Breast epithelium (tissue), 4 donors: Measurements from ENCODE around the gene STEAP2. TPM values are rescaled to one million over a fixed set of nuclear protein-coding genes. Genes with fewer than 3 reads are reported as not detected.

Experiments used
- DNase-seq, 2 donors: peaks; one replicate each; pipeline ENCODE4 v3.0.0-alpha.2; 2019; ENCODE audit warnings: low spot score in 2 of 2
- H3K27ac ChIP-seq, 2 donors: fragments of 200-600 bp; sonication (generic) in 1 of 2; one replicate each; pipeline ENCODE4 v1.5.1; 2016 to 2019; ENCODE audit warnings: mild to moderate bottlenecking in 1 of 2
- H3K27me3 ChIP-seq, 2 donors: fragments of 200-600 bp; sonication (generic) in 1 of 2; one replicate each; pipeline versions ENCODE4 v1.5.1 to v1.6.0; 2017 to 2019; ENCODE audit warnings: control low read depth in 1 of 2, mild to moderate bottlenecking in 1 of 2
- H3K36me3 ChIP-seq: fragments of 200-600 bp; one replicate; pipeline ENCODE4 v1.5.1; 2019
- H3K4me1 ChIP-seq, 2 donors: fragments of 200-600 bp; sonication (generic); one replicate each; pipeline ENCODE4 v1.5.1; 2016 to 2019; ENCODE audit warnings: control low read depth in 1 of 2
- H3K4me3 ChIP-seq, 3 donors: fragments of 200-600 bp; sonication (generic); 1 replicate in 2 of 3; 2 replicates in 1 of 3; pipeline ENCODE4 v1.5.1; 2016 to 2019; ENCODE audit warnings: mild to moderate bottlenecking in 3 of 3, moderate library complexity in 2 of 3
- H3K9me3 ChIP-seq, 2 donors: fragments of 200-600 bp; sonication (generic) in 1 of 2; one replicate each; pipeline ENCODE4 v1.5.1; 2016 to 2019; ENCODE audit warnings: control low read depth in 1 of 2
- CTCF ChIP-seq, 3 donors: fragments of 450-650 bp; IDR thresholded peaks; one replicate each; pipeline ENCODE4 v1.5.1; 2016 to 2017; ENCODE audit warnings: antibody characterized with exemption in 3 of 3, mild to moderate bottlenecking in 3 of 3, moderate library complexity in 3 of 3
- POLR2A ChIP-seq: fragments of 450-650 bp; IDR thresholded peaks from one replicate; pipeline ENCODE4 v1.6.1; 2016; ENCODE audit warnings: antibody characterized with exemption, mild to moderate bottlenecking, moderate library complexity
- POLR2AphosphoS5 ChIP-seq, 3 donors: sonication (generic); formaldehyde crosslinking; IDR thresholded peaks; one replicate each; pipeline ENCODE4 v1.6.1; 2017; ENCODE audit warnings: antibody characterized with exemption in 3 of 3
- intact Hi-C: fragments of 100-400 bp; cut with DNase I; formaldehyde crosslinking; loops from one replicate; pipeline ENCODE4 v1.15.1; 2023; ENCODE audit warnings: low total_unique reads
- total RNA-seq, 3 donors: library from RNA; depleted of rRNA; stranded (reverse); fragments of >200 nt; gene quantifications; one replicate each; pipeline ENCODE4 v1.1.0, GENCODE V29; 2016

Gene STEAP2
- total RNA-seq, 3 donors from 2014 or later, result 14.4 to 81.9 (median 22.1) TPM

DNA sequence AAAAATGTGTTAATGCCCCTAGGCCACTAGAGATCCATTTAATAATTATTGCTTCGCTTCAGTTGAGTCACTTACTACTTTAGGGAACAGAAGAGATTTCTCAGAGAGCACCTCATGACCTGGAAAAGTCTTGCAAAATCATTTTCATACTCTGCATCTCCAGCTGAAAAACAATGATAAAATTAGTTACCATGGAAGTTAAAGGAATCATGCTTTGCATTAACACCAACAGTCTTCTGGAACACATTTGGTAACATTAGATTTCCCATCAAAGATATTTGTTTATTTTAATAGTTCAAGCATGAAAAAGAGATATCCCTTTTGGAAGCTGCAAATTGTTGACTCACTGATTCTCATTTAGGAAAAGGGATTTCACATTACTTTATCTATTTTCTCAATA lies 1.8 kb upstream of the STEAP2 start:
- Histone ChIP-seq H3K27me3 (no peaks in the 10 kb centered on the region), H3K36me3 (no peaks in the 10 kb centered on the region), H3K27ac (peak overlapping the region in 1 of 2 donors; percentile 46), H3K4me3 (no peak overlapping the region), H3K4me1 (no peaks in the 10 kb centered on the region), H3K9me3 (no peaks in the 10 kb centered on the region)
- no peak for DNase-seq
- intact Hi-C loops, result no loop called here
- TF ChIP-seq CTCF (IDR thresholded peaks at IDR 0.05) (no peak), POLR2A (no peak), POLR2AphosphoS5 (IDR thresholded peaks at IDR 0.05) (no peak)

DNA sequence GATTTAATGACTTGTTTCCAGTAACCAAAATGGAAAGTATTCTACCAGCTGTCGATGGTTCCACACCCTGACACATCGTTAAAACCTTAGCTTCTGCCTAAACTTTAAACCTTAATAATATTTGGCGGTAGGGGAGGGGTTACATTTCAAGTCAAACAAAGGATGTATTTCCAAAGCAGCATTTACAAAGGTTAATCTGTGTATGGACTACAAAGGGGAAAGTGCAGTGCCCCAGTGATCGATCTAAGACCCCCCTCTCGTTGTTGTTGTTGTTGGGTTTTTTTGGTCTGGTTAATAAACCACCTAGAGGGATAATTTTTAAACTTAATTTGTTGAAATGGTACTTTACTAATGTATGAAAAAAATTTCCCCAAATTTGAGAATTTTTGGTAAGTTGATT lies 1.1 kb upstream of the STEAP2 start:
- Histone ChIP-seq H3K27ac (peak overlapping the region; percentile 88 to 95), H3K4me3 (peak overlapping the region in 1 of 3 donors; percentile 94), H3K4me1 (no peaks in the 10 kb centered on the region), H3K36me3 (no peaks in the 10 kb centered on the region), H3K9me3 (no peaks in the 10 kb centered on the region), H3K27me3 (no peaks in the 10 kb centered on the region)
- intact Hi-C loops, result no loop called here
- no peak for DNase-seq
- no peak for TF ChIP-seq POLR2AphosphoS5 (IDR thresholded peaks at IDR 0.05)
- TF ChIP-seq CTCF (IDR thresholded peaks at IDR 0.05), result no peak
- TF ChIP-seq POLR2A, result no peak

GRCh38 chr7:90210981-90211380 lies 559 bp upstream of the STEAP2 start:
- Histone ChIP-seq H3K27ac (peak overlapping the region; percentile 88 to 95), H3K27me3 (no peaks in the 10 kb centered on the region), H3K36me3 (no peaks in the 10 kb centered on the region), H3K4me1 (no peaks in the 10 kb centered on the region), H3K4me3 (peak overlapping the region; percentile 68 to 94 (median 76)), H3K9me3 (no peaks in the 10 kb centered on the region)
- DNase-seq, result no peak
- TF ChIP-seq POLR2AphosphoS5 (IDR thresholded peaks at IDR 0.05), result no peak
- TF ChIP-seq CTCF (IDR thresholded peaks at IDR 0.05), result no peak
- TF ChIP-seq POLR2A, result no peak
- intact Hi-C loops, result no loop called here

DNA sequence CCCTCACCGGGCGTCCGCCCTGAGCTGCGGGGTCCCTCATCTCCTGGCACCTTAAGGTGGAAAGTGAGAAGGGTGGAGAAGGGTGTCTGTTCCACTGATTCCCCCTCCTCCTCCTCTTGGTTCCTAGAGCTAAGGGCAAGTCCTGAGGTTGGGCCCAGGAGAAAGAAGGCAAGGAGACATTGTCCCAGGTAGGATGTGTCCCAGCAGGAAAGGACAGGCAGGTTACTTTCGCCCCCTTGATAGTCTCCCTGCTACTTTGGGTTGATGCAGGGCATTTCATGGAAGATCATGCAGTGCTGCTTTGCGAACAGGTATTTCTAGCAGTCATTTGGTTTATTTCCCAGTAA lies 582 bp downstream of the STEAP2 start:
- TF ChIP-seq POLR2AphosphoS5 (IDR thresholded peaks at IDR 0.05) (no peak), CTCF (IDR thresholded peaks at IDR 0.05) (no peak), POLR2A (no peak)
- H3K4me3 ChIP-seq, result peak overlapping the region; percentile 68 to 94 (median 76)
- no peaks in the 10 kb centered on the region for H3K9me3 ChIP-seq
- H3K4me1 ChIP-seq, result no peaks in the 10 kb centered on the region
- intact Hi-C loops, result no loop called here
- no peak for DNase-seq
- H3K27ac ChIP-seq, result peak overlapping the region; percentile 88 to 95
- no peaks in the 10 kb centered on the region for H3K36me3 ChIP-seq
- H3K27me3 ChIP-seq, result no peaks in the 10 kb centered on the region

DNA sequence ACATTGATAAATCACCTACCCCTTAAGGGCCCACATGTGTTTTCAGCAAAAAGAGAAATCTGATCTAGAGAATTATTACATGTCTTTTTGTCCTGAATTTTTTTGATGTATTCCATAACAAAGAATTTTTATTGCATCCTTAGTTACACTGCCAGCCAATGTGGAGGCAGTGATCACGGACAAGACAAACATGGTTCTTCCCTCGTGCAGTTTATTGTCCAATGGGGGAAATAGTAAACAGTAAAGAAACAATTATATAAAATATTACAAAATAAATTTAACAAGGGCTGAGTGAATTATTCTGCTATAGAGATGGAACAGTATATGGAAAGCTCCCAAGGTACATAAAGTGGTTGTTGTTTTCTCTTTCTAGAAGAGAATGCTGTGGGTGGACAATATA lies 2.0 kb downstream of the STEAP2 start:
- Histone ChIP-seq H3K36me3 (no peaks in the 10 kb centered on the region), H3K4me3 (peak overlapping the region in 1 of 3 donors; percentile 94), H3K9me3 (no peaks in the 10 kb centered on the region), H3K27me3 (no peaks in the 10 kb centered on the region), H3K4me1 (no peaks in the 10 kb centered on the region), H3K27ac (peak overlapping the region in 1 of 2 donors; percentile 61)
- no peak for DNase-seq
- TF ChIP-seq CTCF (IDR thresholded peaks at IDR 0.05) (no peak), POLR2A (no peak), POLR2AphosphoS5 (IDR thresholded peaks at IDR 0.05) (no peak)
- intact Hi-C loops, result no loop called here
